Progenitor cell of endocrine pancreas (in vitro differentiated cells): ENCODE data around the gene UGDH. TPM values are rescaled to one million over a fixed set of nuclear protein-coding genes. Genes with fewer than 3 reads are reported as not detected.

Source experiments
- DNase-seq: peaks from one replicate; pipeline ENCODE4 v3.0.0; 2021; ENCODE audit warnings: low spot score; ENCODE audit not compliant: unreplicated experiment
- H3K27ac Mint-ChIP-seq: 2 replicates; pipeline ENCODE4 v1.8.0; 2021; ENCODE audit warnings: mild to moderate bottlenecking, moderate library complexity, mixed read lengths
- H3K27me3 Mint-ChIP-seq: 2 replicates; pipeline ENCODE4 v1.8.0; 2021; ENCODE audit warnings: mixed read lengths
- H3K36me3 Mint-ChIP-seq: 2 replicates; pipeline ENCODE4 v1.8.0; 2022; ENCODE audit warnings: mixed read lengths; ENCODE audit not compliant: insufficient read depth
- H3K4me1 Mint-ChIP-seq: 2 replicates; pipeline ENCODE4 v1.8.0; 2021; ENCODE audit warnings: low read depth, mixed read lengths
- H3K4me3 Mint-ChIP-seq: 2 replicates; pipeline ENCODE4 v1.8.0; 2021; ENCODE audit warnings: low read depth, mild to moderate bottlenecking, moderate library complexity, mixed read lengths
- H3K9me3 Mint-ChIP-seq: 2 replicates; pipeline ENCODE4 v1.8.0; 2021; ENCODE audit warnings: low read depth, mixed read lengths
- CTCF ChIP-seq: fragments of 200-600 bp; sonication (generic); IDR thresholded peaks from one replicate; pipeline ENCODE4 v1.5.0; 2021; ENCODE audit warnings: antibody characterized with exemption, mild to moderate bottlenecking; ENCODE audit not compliant: unreplicated experiment
- total RNA-seq: library from RNA; stranded (reverse); gene quantifications from 2 replicates; pipeline ENCODE4 v1.2.1, GENCODE V29; 2021

Gene UGDH
- total RNA-seq, 1 donor from 2014 or later, result 607 TPM

- H3K9me3 Mint-ChIP-seq, result peaks cover 11% of the 10 kb centered on the region
- TF ChIP-seq CTCF, result no peak
- no peaks in the 10 kb centered on the region for H3K27me3 Mint-ChIP-seq
- H3K4me3 Mint-ChIP-seq, result no peak overlapping the region
- peaks cover 1% of the 10 kb centered on the region for H3K36me3 Mint-ChIP-seq
- no peak overlapping the region for H3K27ac Mint-ChIP-seq
- DNase-seq, result no peak
- H3K4me1 Mint-ChIP-seq, result no peaks in the 10 kb centered on the region
Measured at GRCh38 chr4:39484582-39485272, 42.5 kb downstream of the UGDH start.

- no peak for TF ChIP-seq CTCF
- peaks cover 3% of the 10 kb centered on the region for H3K36me3 Mint-ChIP-seq
- H3K27ac Mint-ChIP-seq, result no peak overlapping the region
- peaks cover 7% of the 10 kb centered on the region for H3K9me3 Mint-ChIP-seq
- DNase-seq, result no peak
- H3K27me3 Mint-ChIP-seq, result no peaks in the 10 kb centered on the region
- no peak overlapping the region for H3K4me3 Mint-ChIP-seq
- H3K4me1 Mint-ChIP-seq, result no peaks in the 10 kb centered on the region
Measured at GRCh38 chr4:39480902-39481695, 46.1 kb downstream of the UGDH start.

DNA sequence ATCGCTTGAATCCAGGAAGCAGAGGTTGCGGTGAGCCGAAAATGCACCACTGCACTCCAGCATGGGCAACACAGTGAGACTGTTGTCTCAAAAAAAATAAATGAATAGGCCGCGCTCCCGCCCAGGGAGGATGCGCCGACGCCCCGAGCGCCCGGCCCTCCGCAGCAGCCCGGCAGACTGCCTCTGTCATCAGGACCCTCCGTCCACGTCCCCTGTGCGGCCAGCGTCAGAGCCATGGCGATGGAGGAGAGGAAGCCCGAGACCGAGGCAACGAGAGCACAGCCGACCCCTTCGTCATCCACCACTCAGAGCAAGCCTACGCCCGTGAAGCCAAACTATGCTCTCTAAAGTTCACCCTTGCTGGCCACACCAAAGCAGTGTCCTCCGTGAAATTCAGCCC, 47.0 kb downstream of the UGDH start:
- no peak for DNase-seq
- H3K27ac Mint-ChIP-seq, result no peak overlapping the region
- no peaks in the 10 kb centered on the region for H3K27me3 Mint-ChIP-seq
- TF ChIP-seq CTCF, result no peak
- H3K4me1 Mint-ChIP-seq, result no peaks in the 10 kb centered on the region
- H3K36me3 Mint-ChIP-seq, result peaks cover 3% of the 10 kb centered on the region
- no peak overlapping the region for H3K4me3 Mint-ChIP-seq
- peaks cover 7% of the 10 kb centered on the region for H3K9me3 Mint-ChIP-seq

DNA sequence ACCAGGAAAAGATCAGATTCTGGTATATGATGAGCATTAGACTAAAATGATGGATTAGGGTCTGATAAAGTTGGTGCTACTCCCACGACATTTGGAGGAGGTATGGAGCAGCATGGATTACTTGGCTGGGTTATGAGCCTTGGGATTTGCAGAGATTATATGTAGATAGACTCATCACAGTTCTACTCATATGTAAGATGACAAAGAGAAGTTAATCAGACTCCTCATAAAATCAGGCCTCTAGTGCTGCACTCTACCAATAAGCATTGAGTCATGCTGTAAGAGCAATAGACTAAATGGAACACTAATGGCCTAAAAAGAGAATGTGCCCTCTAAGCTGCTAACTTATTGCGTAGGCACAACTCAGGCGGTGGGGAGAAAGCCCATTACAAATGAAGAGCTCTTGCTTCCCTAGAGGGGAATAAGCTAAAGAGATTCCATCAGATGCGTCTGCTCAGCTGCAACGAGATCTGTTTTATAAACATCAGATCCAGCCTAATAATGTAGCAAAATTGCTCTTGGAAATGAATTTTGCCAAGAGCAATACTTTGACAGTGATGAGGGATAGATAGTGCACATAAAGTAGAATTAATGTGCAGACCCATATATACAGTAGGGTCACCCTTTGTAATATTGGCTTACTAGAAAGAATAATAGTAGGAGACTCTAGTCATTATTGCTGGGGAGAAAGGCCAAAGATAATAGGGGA, 50.9 kb downstream of the UGDH start:
- no peak overlapping the region for H3K27ac Mint-ChIP-seq
- no peak for TF ChIP-seq CTCF
- peaks cover 3% of the 10 kb centered on the region for H3K36me3 Mint-ChIP-seq
- no peak for DNase-seq
- H3K4me1 Mint-ChIP-seq, result no peaks in the 10 kb centered on the region
- H3K4me3 Mint-ChIP-seq, result no peak overlapping the region
- no peaks in the 10 kb centered on the region for H3K27me3 Mint-ChIP-seq
- no peaks in the 10 kb centered on the region for H3K9me3 Mint-ChIP-seq

DNA sequence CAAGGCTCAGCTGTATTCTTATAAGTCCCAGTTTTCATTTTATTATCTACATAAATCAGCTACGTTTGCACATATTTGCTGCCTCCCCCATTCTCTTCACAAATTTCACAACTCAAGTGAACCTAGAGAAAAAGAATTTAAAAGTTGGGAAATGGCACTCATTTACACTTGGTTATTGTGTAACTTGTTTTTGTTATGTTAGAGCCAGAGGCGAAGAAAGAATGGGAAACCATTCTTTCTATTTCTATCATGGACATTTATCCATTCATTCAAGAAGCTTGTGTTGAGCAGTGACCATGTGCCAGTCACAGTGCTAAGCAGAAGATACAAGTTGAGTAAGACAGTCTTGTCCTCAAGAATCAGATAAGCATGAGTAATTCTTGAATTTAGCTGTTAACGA, 54.8 kb downstream of the UGDH start:
- DNase-seq, result no peak
- Mint-ChIP-seq H3K27ac (no peak overlapping the region), H3K4me1 (peaks cover 4% of the 10 kb centered on the region), H3K4me3 (no peak overlapping the region), H3K9me3 (no peaks in the 10 kb centered on the region), H3K36me3 (peaks cover 3% of the 10 kb centered on the region), H3K27me3 (no peaks in the 10 kb centered on the region)
- TF ChIP-seq CTCF, result no peak
